SK-N-SH (cell line): Measurements from ENCODE around the gene PCIF1.

Source experiments
- CHD2 ChIP-seq: fragments of 150-350 bp; IDR thresholded peaks from 2 replicates; pipeline ENCODE4 v1.6.1; 2018; ENCODE audit warnings: low read length; ENCODE audit not compliant: partially characterized antibody
- CTCF ChIP-seq: fragments of 200-600 bp; sonication (generic); IDR thresholded peaks from 2 replicates; pipeline ENCODE4 v1.6.1; 2017; ENCODE audit warnings: antibody characterized with exemption, mild to moderate bottlenecking, moderate library complexity
- GATA2 ChIP-seq: sonication (generic); formaldehyde crosslinking; IDR thresholded peaks from 2 replicates; pipeline ENCODE4 v1.5.0; 2020; ENCODE audit warnings: mild to moderate bottlenecking, missing genetic modification reagents
- MXI1 ChIP-seq: IDR thresholded peaks from 2 replicates; pipeline ENCODE4 v1.6.1; 2012; ENCODE audit warnings: mild to moderate bottlenecking, low read depth, low read length, improper control_type of control experiment
- POLR2AphosphoS5 ChIP-seq: IDR thresholded peaks from 2 replicates; pipeline ENCODE4 v1.6.1; 2012; ENCODE audit warnings: low read depth, low read length
- RFX5 ChIP-seq: IDR thresholded peaks from 2 replicates; pipeline ENCODE4 v1.6.1; 2012; ENCODE audit warnings: mild to moderate bottlenecking, improper control_type of control experiment, low read length
- SIN3A ChIP-seq: IDR thresholded peaks from 2 replicates; pipeline ENCODE4 v1.6.1; 2012; ENCODE audit warnings: low read depth, mild to moderate bottlenecking, low read length, moderate library complexity, borderline replicate concordance
- YY1 ChIP-seq: IDR thresholded peaks from 2 replicates; pipeline ENCODE4 v1.4.0; 2012; ENCODE audit warnings: low read depth, mild to moderate bottlenecking
- TF ChIP-seq, protein P1 (sequence below): IDR thresholded peaks from 2 replicates; pipeline ENCODE4 v1.6.1; 2012; ENCODE audit warnings: mild to moderate bottlenecking, low read depth, low read length, moderate library complexity

GRCh38 chr20:45902199-45902701 is 32.2 kb upstream of the PCIF1 start:
- TF ChIP-seq CTCF, result no peak
- TF ChIP-seq, protein P1, sequence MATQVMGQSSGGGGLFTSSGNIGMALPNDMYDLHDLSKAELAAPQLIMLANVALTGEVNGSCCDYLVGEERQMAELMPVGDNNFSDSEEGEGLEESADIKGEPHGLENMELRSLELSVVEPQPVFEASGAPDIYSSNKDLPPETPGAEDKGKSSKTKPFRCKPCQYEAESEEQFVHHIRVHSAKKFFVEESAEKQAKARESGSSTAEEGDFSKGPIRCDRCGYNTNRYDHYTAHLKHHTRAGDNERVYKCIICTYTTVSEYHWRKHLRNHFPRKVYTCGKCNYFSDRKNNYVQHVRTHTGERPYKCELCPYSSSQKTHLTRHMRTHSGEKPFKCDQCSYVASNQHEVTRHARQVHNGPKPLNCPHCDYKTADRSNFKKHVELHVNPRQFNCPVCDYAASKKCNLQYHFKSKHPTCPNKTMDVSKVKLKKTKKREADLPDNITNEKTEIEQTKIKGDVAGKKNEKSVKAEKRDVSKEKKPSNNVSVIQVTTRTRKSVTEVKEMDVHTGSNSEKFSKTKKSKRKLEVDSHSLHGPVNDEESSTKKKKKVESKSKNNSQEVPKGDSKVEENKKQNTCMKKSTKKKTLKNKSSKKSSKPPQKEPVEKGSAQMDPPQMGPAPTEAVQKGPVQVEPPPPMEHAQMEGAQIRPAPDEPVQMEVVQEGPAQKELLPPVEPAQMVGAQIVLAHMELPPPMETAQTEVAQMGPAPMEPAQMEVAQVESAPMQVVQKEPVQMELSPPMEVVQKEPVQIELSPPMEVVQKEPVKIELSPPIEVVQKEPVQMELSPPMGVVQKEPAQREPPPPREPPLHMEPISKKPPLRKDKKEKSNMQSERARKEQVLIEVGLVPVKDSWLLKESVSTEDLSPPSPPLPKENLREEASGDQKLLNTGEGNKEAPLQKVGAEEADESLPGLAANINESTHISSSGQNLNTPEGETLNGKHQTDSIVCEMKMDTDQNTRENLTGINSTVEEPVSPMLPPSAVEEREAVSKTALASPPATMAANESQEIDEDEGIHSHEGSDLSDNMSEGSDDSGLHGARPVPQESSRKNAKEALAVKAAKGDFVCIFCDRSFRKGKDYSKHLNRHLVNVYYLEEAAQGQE, result no peak
- TF ChIP-seq POLR2AphosphoS5, result no peak
- TF ChIP-seq YY1, result no peak
- no peak for TF ChIP-seq CHD2
- TF ChIP-seq SIN3A, result no peak
- TF ChIP-seq MXI1, result no peak
- no peak for TF ChIP-seq GATA2 (CRISPR knock-in tag)
- TF ChIP-seq RFX5, result no peak
